Measurements from ENCODE around the gene PMFBP1.

- no peak for TF ChIP-seq CTCF (conservative IDR thresholded peaks at IDR 0.05; ENCODE audit: low read depth in 2 of 2)
- TF ChIP-seq EZH2 (IDR thresholded peaks at IDR 0.05; ENCODE audit: low read depth, unreplicated experiment), result no peak
- no peak for TF ChIP-seq POLR2AphosphoS5 (IDR thresholded peaks at IDR 0.05; ENCODE audit: low read depth)
- no peak for TF ChIP-seq CREB1 (CRISPR knock-in tag; IDR thresholded peaks at IDR 0.05; ENCODE audit: low read depth)
- TF ChIP-seq REST (IDR thresholded peaks at IDR 0.05; ENCODE audit: unreplicated experiment), result no peak
Measured at GRCh38 chr16:72134507-72134906, 37.4 kb downstream of the PMFBP1 start.
